ENCODE data around the gene FGF8.

FGF8 gene

GRCh38 chr10:101781984-101782810 is 6.3 kb upstream of the FGF8 start:
- no peak for DNase-seq

- no peak for DNase-seq
Measured at GRCh38 chr10:101781655-101781983, 5.7 kb upstream of the FGF8 start.

- peak; percentile 70 for DNase-seq
Measured at GRCh38 chr10:101780818-101781654, 5.1 kb upstream of the FGF8 start.

GRCh38 chr10:101780187-101780817 is 4.4 kb upstream of the FGF8 start:
- DNase-seq: no peak

- peak; percentile 67 for DNase-seq
Measured at GRCh38 chr10:101779544-101780186, 3.8 kb upstream of the FGF8 start.

GRCh38 chr10:101778781-101779543 is 3.0 kb upstream of the FGF8 start:
- no peak for DNase-seq

- no peak for DNase-seq
Measured at GRCh38 chr10:101778151-101778780, 2.4 kb upstream of the FGF8 start.

GRCh38 chr10:101777619-101778145 is 1.8 kb upstream of the FGF8 start:
- no peak for DNase-seq

GRCh38 chr10:101776161-101776817 is 375 bp upstream of the FGF8 start:
- no peak for DNase-seq

GRCh38 chr10:101774589-101775272 is 1.2 kb downstream of the FGF8 start:
- DNase-seq: no peak

GRCh38 chr10:101773923-101774588 is 1.9 kb downstream of the FGF8 start:
- DNase-seq: no peak

- DNase-seq: no peak
Measured at GRCh38 chr10:101772895-101773761, 2.8 kb downstream of the FGF8 start.

- DNase-seq: no peak
Measured at GRCh38 chr10:101772017-101772894, 3.7 kb downstream of the FGF8 start.

GRCh38 chr10:101771380-101771779 is 4.5 kb downstream of the FGF8 start:
- no peak for DNase-seq

GRCh38 chr10:101770331-101771215 is 5.3 kb downstream of the FGF8 start:
- DNase-seq: no peak

- no peak for DNase-seq
Measured at GRCh38 chr10:101769541-101770180, 6.3 kb downstream of the FGF8 start.

Data from CD4-positive, alpha-beta T cell treated with Interleukin-15 for 1 hour (primary cell).